Spleen (tissue), 11 donors: ENCODE results near the gene PRR23A. TPM values are rescaled to one million over a fixed set of nuclear protein-coding genes. Genes with fewer than 3 reads are reported as not detected.

Experiments used
- DNase-seq: peaks from one replicate; pipeline ENCODE4 v3.0.0-alpha.2; 2020
- H3K27ac ChIP-seq, 8 donors: fragments of 200-600 bp; sonication (generic) in 7 of 8; 1 replicate in 4 of 8; 2 replicates in 4 of 8; pipeline versions ENCODE4 v1.5.0 to v1.8.0; 2016 to 2021; ENCODE audit warnings: inconsistent platforms in 4 of 8, mild to moderate bottlenecking in 4 of 8, moderate library complexity in 1 of 8
- H3K27me3 ChIP-seq, 7 donors: fragments of 200-600 bp; sonication (generic) in 6 of 7; replicated peaks in 1 of 7; 1 replicate in 4 of 7; 2 replicates in 3 of 7; pipeline versions ENCODE4 v1.5.0 to v1.8.0; 2016 to 2021; ENCODE audit warnings: inconsistent platforms in 3 of 7, mild to moderate bottlenecking in 1 of 7
- H3K36me3 ChIP-seq, 6 donors: fragments of 200-600 bp; sonication (generic) in 5 of 6; 1 replicate in 4 of 6; 2 replicates in 2 of 6; pipeline versions ENCODE4 v1.5.0 to v1.8.0; 2016 to 2021; ENCODE audit warnings: inconsistent platforms in 2 of 6
- H3K4me1 ChIP-seq, 6 donors: fragments of 200-600 bp; sonication (generic) in 5 of 6; 1 replicate in 3 of 6; 2 replicates in 3 of 6; pipeline versions ENCODE4 v1.5.0 to v1.8.0; 2016 to 2021; ENCODE audit warnings: inconsistent platforms in 3 of 6
- H3K4me3 ChIP-seq, 8 donors: fragments of 200-600 bp; sonication (generic) in 7 of 8; 1 replicate in 4 of 8; 2 replicates in 4 of 8; pipeline versions ENCODE4 v1.5.0 to v1.8.0; 2016 to 2021; ENCODE audit warnings: inconsistent platforms in 4 of 8, mild to moderate bottlenecking in 4 of 8, moderate library complexity in 2 of 8
- H3K9me3 ChIP-seq, 8 donors: fragments of 200-600 bp; sonication (generic) in 7 of 8; 1 replicate in 4 of 8; 2 replicates in 4 of 8; pipeline versions ENCODE4 v1.5.0 to v1.8.0; 2016 to 2021; ENCODE audit warnings: inconsistent platforms in 4 of 8
- CTCF ChIP-seq, 11 experiments: fragments of 200-600 bp in 7 of 11; fragments of 450-650 bp in 4 of 11; sonication (generic) in 4 of 11; IDR thresholded peaks in 8 of 11; conservative IDR thresholded peaks in 3 of 11; 1 replicate in 7 of 11; 2 replicates in 4 of 11; pipeline versions ENCODE4 v1.4.0 to v1.8.0; 2016 to 2021; ENCODE audit warnings: antibody characterized with exemption in 11 of 11, inconsistent platforms in 4 of 11, mild to moderate bottlenecking in 1 of 11
- POLR2A ChIP-seq, 3 donors: fragments of 450-650 bp; IDR thresholded peaks; one replicate each; pipeline ENCODE4 v1.5.1; 2017; ENCODE audit warnings: antibody characterized with exemption in 3 of 3, mild to moderate bottlenecking in 1 of 3
- POLR2AphosphoS5 ChIP-seq, 3 donors: sonication (generic); formaldehyde crosslinking; IDR thresholded peaks; one replicate each; pipeline ENCODE4 v1.5.1; 2017; ENCODE audit warnings: antibody characterized with exemption in 3 of 3
- WGBS, 5 donors: extraction: QIAGEN DNeasy Blood & Tissue Kit in 3 of 5; methylation state at CpG; one replicate each; pipeline versions ENCODE4 v1.1.5 to v1.1.7; 2013 to 2018; 5-methylcytosine and 5-hydroxymethylcytosine counted together
- intact Hi-C: fragments of 100-400 bp; cut with DNase I; formaldehyde crosslinking; loops from one replicate; pipeline ENCODE4 v1.15.0; 2023; ENCODE audit warnings: low total_unique reads
- polyA plus RNA-seq, 3 donors: library from polyadenylated mRNA; stranded (reverse); fragments of 200-250 nt; gene quantifications; one replicate each; pipeline ENCODE4 v1.2.1, GENCODE V29; 2013
- total RNA-seq, 7 donors: library from RNA; depleted of rRNA in 3 of 7; stranded (reverse); fragments of >200 nt in 3 of 7; fragmentation: NEBNext Ultra II Directional in 4 of 7; extraction: Animal tissue kit (Norgen Biotek cat#: 25700) in 4 of 7; gene quantifications; one replicate each; pipeline versions ENCODE4 v1.1.0 to v1.2.1, GENCODE V29; 2016 to 2021
- donor health status: healthy with polysubstance abuse.
- donor health status: DM: no; HTN: no; CAD: no; lungs with moderate emphysema.
- donor health status: DM: no; HTN: no; CAD: no.
- donor health status: Bipolar disorder and iron deficiency.
- donor health status: healthy.
- donor health status: DM: no; HTN: no; CAD: no.
- donor health status: DM: yes; HTN: yes; CAD: no.

The PRR23A gene
- total and polyA plus RNA-seq, 10 donors, result not detected

DNA sequence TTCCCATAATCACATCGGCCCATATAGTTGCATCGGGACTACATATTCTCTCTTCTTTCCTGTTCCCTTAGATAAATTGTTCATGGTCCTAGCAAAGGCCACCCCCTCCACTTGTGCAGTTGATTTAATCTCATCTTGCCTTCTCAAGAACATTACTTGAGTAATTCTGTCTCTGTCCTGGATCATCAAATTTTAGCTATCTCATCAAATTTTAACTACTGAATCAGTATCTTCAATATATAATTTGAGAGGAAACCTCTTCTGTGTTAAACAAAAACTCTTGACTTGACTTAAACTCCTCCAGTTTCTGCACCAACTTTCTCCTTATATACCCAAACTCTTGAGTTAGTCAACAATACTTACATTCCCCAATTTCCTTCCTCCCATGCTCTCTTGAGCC is 18.9 kb upstream of the PRR23A start:
- H3K9me3 ChIP-seq, result peaks cover 0 to 34% (median 14%) of the 10 kb centered on the region in 8 donors
- TF ChIP-seq CTCF (IDR thresholded peaks at IDR 0.05 in 8 of 11, conservative IDR thresholded peaks at IDR 0.05 in 3 of 11) (no peak), POLR2AphosphoS5 (IDR thresholded peaks at IDR 0.05) (no peak), POLR2A (IDR thresholded peaks at IDR 0.05) (no peak)
- intact Hi-C loops, result no loop called here
- H3K27me3 ChIP-seq, result peaks cover 0 to 10% (median 0%) of the 10 kb centered on the region in 7 donors
- DNase-seq, result no peak
- WGBS, 5 donors, result 91 to 96% (median 95%) methylated on average over 2 of the region's 2 CpGs
- H3K4me3 ChIP-seq, result no peak overlapping the region
- no peaks in the 10 kb centered on the region for H3K36me3 ChIP-seq
- H3K27ac ChIP-seq, result no peak overlapping the region
- H3K4me1 ChIP-seq, result no peaks in the 10 kb centered on the region

DNA sequence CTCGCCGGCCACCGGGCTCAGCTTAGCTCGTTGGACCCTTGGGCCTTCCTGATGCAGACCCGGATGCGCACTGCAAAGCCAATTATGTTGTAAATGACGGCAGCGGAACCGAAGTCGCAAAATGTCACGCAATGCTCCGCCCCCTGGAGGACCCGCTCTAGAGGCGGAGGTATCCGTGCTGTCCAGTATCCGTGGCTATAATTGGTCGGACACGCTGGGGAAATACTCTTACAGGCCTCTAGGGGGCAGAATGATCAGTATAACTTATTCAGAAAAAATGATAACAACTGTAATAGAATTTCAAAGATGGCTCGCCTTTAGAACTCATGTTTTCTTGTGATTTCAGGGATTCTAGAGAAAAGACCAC is 14.8 kb upstream of the PRR23A start, which contains the start of gene PRR23B:
Gene PRR23B, minus strand, starts transcription at position 59 of the 367 bp plus-strand sequence. CDS start 265 bp downstream, outside the sequence.
- 56 to 74% (median 67%) methylated on average over 16 to 19 of the region's 19 CpGs for WGBS, 5 donors

DNA sequence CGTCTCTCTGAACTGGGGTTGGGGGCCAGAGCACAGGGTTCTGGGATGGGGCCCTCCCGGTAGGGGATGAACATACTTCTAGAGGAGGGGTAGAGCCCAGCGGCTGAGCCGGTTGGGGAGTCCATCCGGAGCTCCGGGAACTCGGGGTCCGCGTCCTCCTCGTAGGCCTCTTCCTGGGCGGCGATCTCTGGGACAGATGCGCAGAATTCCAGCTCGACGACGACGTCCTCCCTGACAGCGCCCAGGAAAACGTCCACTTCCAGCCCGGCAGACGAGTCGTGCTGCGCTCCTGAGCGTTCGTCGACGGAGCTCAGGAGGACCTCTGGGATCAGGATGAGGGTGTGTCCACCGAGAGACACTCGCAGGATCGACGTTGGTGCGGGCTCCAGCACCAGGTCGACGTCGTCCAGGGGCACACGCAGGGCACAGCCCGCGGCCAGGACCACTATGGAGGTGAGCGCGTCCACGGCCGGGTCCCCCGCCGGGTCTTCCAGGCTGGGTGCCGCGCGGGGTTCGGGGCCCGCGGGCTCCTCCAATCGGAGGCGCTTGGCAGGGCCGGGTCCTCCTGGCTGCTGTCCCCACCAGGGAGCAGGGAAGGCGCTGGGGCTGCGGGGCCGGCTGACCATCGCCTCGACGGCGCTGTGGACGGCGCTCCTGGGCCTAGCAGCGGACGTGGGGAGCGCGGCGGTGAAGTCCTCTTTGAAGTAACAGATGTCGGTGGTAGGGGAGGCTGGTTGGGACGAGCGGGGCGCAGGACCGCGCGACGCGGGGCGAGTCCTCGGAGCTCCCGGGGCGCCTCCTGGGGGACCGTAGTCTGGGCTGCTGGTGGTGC is 14.2 kb upstream of the PRR23A start:
- intact Hi-C loops, result no loop called here
- WGBS, 5 donors, result 57 to 75% (median 73%) methylated on average over 23 to 81 of the region's 81 CpGs
- Histone ChIP-seq H3K27me3 (peaks cover 0 to 19% (median 0%) of the 10 kb centered on the region in 7 donors), H3K9me3 (peaks cover 0 to 30% (median 16%) of the 10 kb centered on the region in 8 donors), H3K27ac (no peak overlapping the region), H3K36me3 (no peaks in the 10 kb centered on the region), H3K4me3 (no peak overlapping the region), H3K4me1 (no peaks in the 10 kb centered on the region)
- TF ChIP-seq POLR2A (IDR thresholded peaks at IDR 0.05) (no peak), POLR2AphosphoS5 (IDR thresholded peaks at IDR 0.05) (no peak), CTCF (IDR thresholded peaks at IDR 0.05 in 8 of 11, conservative IDR thresholded peaks at IDR 0.05 in 3 of 11) (no peak)
- no peak for DNase-seq

More for the DNA sequence above, 14.8 kb upstream of the PRR23A start, which contains the start of gene PRR23B:
- TF ChIP-seq POLR2AphosphoS5 (IDR thresholded peaks at IDR 0.05) (no peak), POLR2A (IDR thresholded peaks at IDR 0.05) (no peak), CTCF (IDR thresholded peaks at IDR 0.05 in 8 of 11, conservative IDR thresholded peaks at IDR 0.05 in 3 of 11) (no peak)
- H3K27ac ChIP-seq, result no peak within 1 kb of the TSS
- H3K9me3 ChIP-seq, result peaks cover 0 to 30% (median 16%) of the 10 kb centered on the region in 8 donors
- peaks cover 0 to 19% (median 0%) of the 10 kb centered on the region in 7 donors for H3K27me3 ChIP-seq
- no peaks in the 10 kb centered on the region for H3K4me1 ChIP-seq
- no peak within 1 kb of the TSS for H3K4me3 ChIP-seq
- no peak for DNase-seq
- H3K36me3 ChIP-seq, result no peaks in the 10 kb centered on the region
- intact Hi-C loops, result no loop called here

GRCh38 chr3:139016430-139017048 is 10.5 kb upstream of the PRR23A start:
- Histone ChIP-seq H3K4me3 (no peak overlapping the region), H3K9me3 (peaks cover 0 to 33% (median 25%) of the 10 kb centered on the region in 8 donors), H3K27ac (no peak overlapping the region), H3K36me3 (no peaks in the 10 kb centered on the region), H3K27me3 (peaks cover 0 to 19% (median 0%) of the 10 kb centered on the region in 7 donors), H3K4me1 (no peaks in the 10 kb centered on the region)
- intact Hi-C loops, result no loop called here
- no peak for TF ChIP-seq POLR2A (IDR thresholded peaks at IDR 0.05)
- TF ChIP-seq POLR2AphosphoS5 (IDR thresholded peaks at IDR 0.05), result no peak
- TF ChIP-seq CTCF (IDR thresholded peaks at IDR 0.05 in 8 of 11, conservative IDR thresholded peaks at IDR 0.05 in 3 of 11), result no peak
- DNase-seq, result no peak
- 77 to 86% (median 83%) methylated on average over 3 of the region's 3 CpGs for WGBS, 5 donors
